Endothelial cell of umbilical vein (primary cell): ENCODE measurements around the gene TWIST1. TPM values are rescaled to one million over a fixed set of nuclear protein-coding genes. Genes with fewer than 3 reads are reported as not detected.

Experiments
- BruUV-seq: library from RNA; stranded (reverse); fragments of 400-500 nt; replicated peaks from 2 replicates; lab custom pipeline; 2021; lab: Mats Ljungman, UMichigan
- CTCF ChIA-PET: fragments of 300-600, 350-600 bp; sonication (Branson Sonifier 250); formaldehyde crosslinking; loops from one replicate; lab custom pipeline; 2021; ENCODE audit warnings: antibody characterized with exemption, inconsistent platforms; lab: Charles Lee
- POLR2A ChIA-PET: fragments of 300-600, 350-600 bp; sonication (Branson Sonifier 250); formaldehyde crosslinking; loops from one replicate; lab custom pipeline; 2021; ENCODE audit warnings: antibody characterized with exemption, inconsistent platforms; lab: Charles Lee
- DNase-seq: peaks from one replicate; pipeline ENCODE4 v3.0.0-alpha.2; 2011; ENCODE audit warnings: low read depth, low spot score
- FAIRE-seq: peaks from 2 replicates; lab custom pipeline; 2011; peaks lifted over from hg19 to GRCh38; lab: Jason Lieb, UNC
- H2AFZ ChIP-seq: 2 replicates; pipeline ENCODE4 v1.6.0; 2012; ENCODE audit warnings: low read depth, low read length, control low read depth, inconsistent platforms
- H3K27ac ChIP-seq: 2 replicates; pipeline ENCODE4 v1.5.1; 2011; ENCODE audit warnings: low read depth, mild to moderate bottlenecking, control low read depth, low read length, moderate library complexity; ENCODE audit not compliant: insufficient read depth
- H3K27me3 ChIP-seq, 2 experiments: 2 replicates each; pipeline versions ENCODE4 v1.6.0 to v1.6.1; 2011; ENCODE audit warnings: low read length in 2 of 2, mixed read lengths in 1 of 2; ENCODE audit not compliant: control insufficient read depth in 2 of 2, insufficient read depth in 2 of 2
- H3K36me3 ChIP-seq, 2 experiments: 2 replicates in 1 of 2; 3 replicates in 1 of 2; pipeline ENCODE4 v1.5.1; 2011; ENCODE audit warnings: low read length in 2 of 2, mild to moderate bottlenecking in 1 of 2, moderate library complexity in 1 of 2; ENCODE audit not compliant: control insufficient read depth in 2 of 2, insufficient read depth in 2 of 2; ENCODE audit errors: extremely low read depth in 1 of 2
- H3K4me1 ChIP-seq: 3 replicates; pipeline ENCODE4 v1.5.1; 2011; ENCODE audit warnings: mild to moderate bottlenecking, low read length; ENCODE audit not compliant: control insufficient read depth, insufficient read depth; ENCODE audit errors: extremely low read depth
- H3K4me2 ChIP-seq: 2 replicates; pipeline ENCODE4 v1.6.1; 2011; ENCODE audit warnings: low read length, control low read depth, mixed read lengths; ENCODE audit not compliant: insufficient read depth
- H3K4me3 ChIP-seq, 3 experiments: fragments of 200-600 bp in 1 of 3; sonication (generic), shearing (Covaris generic) in 1 of 3; replicated peaks in 1 of 3; 2 replicates each; pipeline ENCODE4 v1.5.1; 2011 to 2016; ENCODE audit warnings: control low read depth in 3 of 3, low read length in 3 of 3, mild to moderate bottlenecking in 2 of 3, inconsistent platforms in 1 of 3, low read depth in 1 of 3, moderate library complexity in 1 of 3; ENCODE audit not compliant: insufficient read depth in 1 of 3
- H3K79me2 ChIP-seq: 2 replicates; pipeline ENCODE4 v1.6.0; 2012; ENCODE audit warnings: low read length, inconsistent platforms; ENCODE audit not compliant: control insufficient read depth, insufficient read depth
- H3K9ac ChIP-seq: replicated peaks from 2 replicates; pipeline ENCODE3; 2011; ENCODE audit warnings: low read length, control low read depth; ENCODE audit not compliant: insufficient read depth; ENCODE audit errors: extremely low read depth
- H3K9me1 ChIP-seq: replicated peaks from 3 replicates; pipeline ENCODE4 v1.6.0; 2011; ENCODE audit warnings: mild to moderate bottlenecking, low read length; ENCODE audit not compliant: control insufficient read depth, insufficient read depth; ENCODE audit errors: extremely low read depth
- H3K9me3 ChIP-seq: replicated peaks from 2 replicates; pipeline ENCODE4 v1.5.1; 2012; ENCODE audit warnings: low read length, inconsistent platforms; ENCODE audit not compliant: control insufficient read depth, insufficient read depth
- H4K20me1 ChIP-seq: replicated peaks from 2 replicates; pipeline ENCODE3; 2011; ENCODE audit warnings: mild to moderate bottlenecking, low read length; ENCODE audit not compliant: control insufficient read depth, insufficient read depth; ENCODE audit errors: extremely low read depth
- EZH2 ChIP-seq: IDR thresholded peaks from 2 replicates; pipeline ENCODE4 v1.6.1; 2012; ENCODE audit warnings: borderline replicate concordance, low read depth, mild to moderate bottlenecking, moderate library complexity, low read length, inconsistent platforms; ENCODE audit not compliant: severe bottlenecking
- JUN ChIP-seq: IDR thresholded peaks from 2 replicates; pipeline ENCODE4 v1.6.1; 2011; ENCODE audit warnings: borderline replicate concordance, low read depth; ENCODE audit not compliant: insufficient read length, insufficient read depth
- MYC ChIP-seq: IDR thresholded peaks from one replicate; pipeline ENCODE4 v1.6.1; 2011; ENCODE audit warnings: mild to moderate bottlenecking, low read depth, low read length
- POLR2A ChIP-seq: IDR thresholded peaks from 2 replicates; pipeline ENCODE4 v1.6.1; 2012; ENCODE audit warnings: low read depth, mild to moderate bottlenecking, control low read depth, low read length
- dilution Hi-C: fragments of 300-500 bp; cut with MboI; formaldehyde crosslinking; loops from one replicate; pipeline ENCODE4 v1.15.0; 2019; ENCODE audit warnings: low sequenced_read_pairs; ENCODE audit not compliant: extremely low pct_ligation_motif_present
- intact Hi-C: fragments of 100-400 bp; cut with micrococcal nuclease; formaldehyde crosslinking; loops from one replicate; pipeline ENCODE4 v1.10.0; 2022
- polyA plus RNA-seq, 4 experiments: library from polyadenylated mRNA; depleted of rRNA in 3 of 4; stranded (reverse) in 3 of 4; unstranded in 1 of 4; fragments of >200 nt; gene quantifications; 2 replicates each; pipeline versions ENCODE4 v1.2.1 to v1.2.3, GENCODE V29; 2011 to 2012; ENCODE audit warnings: missing spikeins in 1 of 4
- total RNA-seq: library from RNA; stranded (reverse); gene quantifications from 2 replicates; pipeline ENCODE4 v1.2.3, GENCODE V29; 2021

TWIST1 gene
- total and polyA plus RNA-seq, 2 donors (not counting 3 experiments of a cell fraction or from before 2014, with no cell fraction given), result not detected

GRCh38 chr7:19118636-19119371, 1.4 kb upstream of the TWIST1 start:
- dilution Hi-C loops, result no loop called here
- H3K27ac ChIP-seq, result no peak overlapping the region

GRCh38 chr7:19117870-19118608, 603 bp upstream of the TWIST1 start:
- dilution Hi-C loops, result no loop called here
- no peak overlapping the region for H3K9ac ChIP-seq

More at GRCh38 chr7:19118636-19119371, 1.4 kb upstream of the TWIST1 start:
- CTCF ChIA-PET, result interaction anchor here (0.9 to 1.8 kb wide), 5 partner anchors 11 to 766 kb away, joined by 3 to 5 read pairs (median 3); no protein-coding TSS in a partner anchor
- POLR2A ChIA-PET, result no interaction called here
- H3K9me3 ChIP-seq, result no peaks in the 10 kb centered on the region
- no peak for DNase-seq
- H3K79me2 ChIP-seq, result no peaks in the 10 kb centered on the region
- H3K27me3 ChIP-seq, result peaks cover 61 to 82% of the 10 kb centered on the region in 2 experiments
- no peak overlapping the region for H2AFZ ChIP-seq
- FAIRE-seq, result peak; percentile 35
- TF ChIP-seq MYC (no peak), EZH2 (peak; percentile 84), JUN (no peak)
- no peaks in the 10 kb centered on the region for H4K20me1 ChIP-seq
- peaks cover 13% of the 10 kb centered on the region for H3K4me1 ChIP-seq
- no TSS peak for BruUV-seq
- no peaks in the 10 kb centered on the region for H3K36me3 ChIP-seq
- intact Hi-C loops, result loop anchor here (1.0 to 5.0 kb wide), 2 partner anchors 10 to 452 kb away; no protein-coding TSS in a partner anchor
- H3K9me1 ChIP-seq, result no peaks in the 10 kb centered on the region
- H3K9ac ChIP-seq, result no peak overlapping the region
- H3K4me2 ChIP-seq, result no peak overlapping the region
- no peak overlapping the region for H3K4me3 ChIP-seq

More at GRCh38 chr7:19117870-19118608, 603 bp upstream of the TWIST1 start:
- Histone ChIP-seq H3K4me3 (peak overlapping the region in 1 of 3 experiments; percentile 27), H3K9me3 (no peaks in the 10 kb centered on the region), H3K9me1 (no peaks in the 10 kb centered on the region), H3K27ac (no peak overlapping the region), H2AFZ (no peak overlapping the region), H4K20me1 (no peaks in the 10 kb centered on the region), H3K36me3 (no peaks in the 10 kb centered on the region), H3K4me2 (no peak overlapping the region), H3K4me1 (peaks cover 13% of the 10 kb centered on the region), H3K27me3 (peaks cover 63 to 90% of the 10 kb centered on the region in 2 experiments), H3K79me2 (no peaks in the 10 kb centered on the region)
- DNase-seq (no peak), FAIRE-seq (no peak)
- no TSS peak for BruUV-seq
- ChIA-PET POLR2A (no interaction called here), CTCF (interaction anchor here (0.9 to 1.5 kb wide), 3 partner anchors 11 to 766 kb away, joined by 3 to 5 read pairs (median 3); no protein-coding TSS in a partner anchor)
- intact Hi-C loops, result loop anchor here (1.0 to 5.0 kb wide), 2 partner anchors 9 to 451 kb away; no protein-coding TSS in a partner anchor
- TF ChIP-seq EZH2 (peak; percentile 78), POLR2A (no peak)
